Neural progenitor cell (in vitro differentiated cells): ENCODE results near the gene FHL1.

ENCODE experiments used
- EZH2 ChIP-seq: fragments of 200-600 bp; sonication (generic); IDR thresholded peaks from 2 replicates; pipeline ENCODE4 v1.6.1; 2017; ENCODE audit warnings: antibody characterized with exemption, mild to moderate bottlenecking, moderate library complexity
- EZH2phosphoT487 ChIP-seq: fragments of 200-600 bp; sonication (generic); IDR thresholded peaks from 2 replicates; pipeline ENCODE4 v1.6.1; 2017; ENCODE audit warnings: antibody characterized with exemption
- TF ChIP-seq, protein P1 (sequence below): fragments of 200-600 bp; sonication (generic); IDR thresholded peaks from 2 replicates; pipeline ENCODE4 v1.5.1; 2017; ENCODE audit warnings: antibody characterized with exemption, mild to moderate bottlenecking

- TF ChIP-seq, protein P1, sequence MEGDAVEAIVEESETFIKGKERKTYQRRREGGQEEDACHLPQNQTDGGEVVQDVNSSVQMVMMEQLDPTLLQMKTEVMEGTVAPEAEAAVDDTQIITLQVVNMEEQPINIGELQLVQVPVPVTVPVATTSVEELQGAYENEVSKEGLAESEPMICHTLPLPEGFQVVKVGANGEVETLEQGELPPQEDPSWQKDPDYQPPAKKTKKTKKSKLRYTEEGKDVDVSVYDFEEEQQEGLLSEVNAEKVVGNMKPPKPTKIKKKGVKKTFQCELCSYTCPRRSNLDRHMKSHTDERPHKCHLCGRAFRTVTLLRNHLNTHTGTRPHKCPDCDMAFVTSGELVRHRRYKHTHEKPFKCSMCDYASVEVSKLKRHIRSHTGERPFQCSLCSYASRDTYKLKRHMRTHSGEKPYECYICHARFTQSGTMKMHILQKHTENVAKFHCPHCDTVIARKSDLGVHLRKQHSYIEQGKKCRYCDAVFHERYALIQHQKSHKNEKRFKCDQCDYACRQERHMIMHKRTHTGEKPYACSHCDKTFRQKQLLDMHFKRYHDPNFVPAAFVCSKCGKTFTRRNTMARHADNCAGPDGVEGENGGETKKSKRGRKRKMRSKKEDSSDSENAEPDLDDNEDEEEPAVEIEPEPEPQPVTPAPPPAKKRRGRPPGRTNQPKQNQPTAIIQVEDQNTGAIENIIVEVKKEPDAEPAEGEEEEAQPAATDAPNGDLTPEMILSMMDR: no peak
- TF ChIP-seq EZH2: no peak
- TF ChIP-seq EZH2phosphoT487: no peak
These were observed 21.0 kb upstream of the FHL1 start for GRCh38 chrX:136126371-136126770.
